IMR-90 (cell line): ENCODE data around the gene AGFG1.

ENCODE experiments used
- BHLHE40 ChIP-seq: fragments of 150-350 bp; IDR thresholded peaks from 2 replicates; pipeline ENCODE4 v1.6.1; 2016; ENCODE audit warnings: mild to moderate bottlenecking, low read depth, low read length
- CEBPB ChIP-seq: IDR thresholded peaks from 2 replicates; pipeline ENCODE4 v1.6.1; 2012; ENCODE audit warnings: low read depth, low read length, improper control_type of control experiment
- CHD1 ChIP-seq: IDR thresholded peaks from 2 replicates; pipeline ENCODE4 v1.6.1; 2012; ENCODE audit warnings: low read depth, low read length, improper control_type of control experiment
- CTCF ChIP-seq: conservative IDR thresholded peaks from 2 replicates; pipeline ENCODE4 v1.5.1; 2012; ENCODE audit warnings: mild to moderate bottlenecking, low read depth, low read length, improper control_type of control experiment
- FOS ChIP-seq: fragments of 150-350 bp; IDR thresholded peaks from 2 replicates; pipeline ENCODE4 v1.6.1; 2016; ENCODE audit warnings: low read depth, low read length
- MAZ ChIP-seq: IDR thresholded peaks from 2 replicates; pipeline ENCODE4 v1.6.1; 2012; ENCODE audit warnings: low read depth, mild to moderate bottlenecking, low read length, improper control_type of control experiment, moderate library complexity, borderline replicate concordance
- MXI1 ChIP-seq: IDR thresholded peaks from 2 replicates; pipeline ENCODE4 v1.6.1; 2012; ENCODE audit warnings: low read depth, mild to moderate bottlenecking, low read length, moderate library complexity, borderline replicate concordance
- POLR2A ChIP-seq: IDR thresholded peaks from 2 replicates; pipeline ENCODE4 v1.6.1; 2012; ENCODE audit warnings: mild to moderate bottlenecking, low read depth, low read length
- RAD21 ChIP-seq: IDR thresholded peaks from 2 replicates; pipeline ENCODE4 v1.6.1; 2012; ENCODE audit warnings: low read length, improper control_type of control experiment
- RCOR1 ChIP-seq: IDR thresholded peaks from 2 replicates; pipeline ENCODE4 v1.6.1; 2012; ENCODE audit warnings: mild to moderate bottlenecking, low read length, improper control_type of control experiment; ENCODE audit not compliant: insufficient replicate concordance
- RFX5 ChIP-seq: IDR thresholded peaks from 2 replicates; pipeline ENCODE4 v1.8.0; 2012; ENCODE audit warnings: low read depth, mild to moderate bottlenecking, low read length, moderate library complexity
- TF ChIP-seq, protein P1 (sequence below): fragments of 150-350 bp; IDR thresholded peaks from 2 replicates; pipeline ENCODE4 v1.6.1; 2016; ENCODE audit warnings: low read depth, mild to moderate bottlenecking, low read length, moderate library complexity, borderline replicate concordance
- TF ChIP-seq, protein P2 (sequence below): fragments of 150-350 bp; IDR thresholded peaks from 2 replicates; pipeline ENCODE4 v1.6.1; 2017; ENCODE audit warnings: mild to moderate bottlenecking, antibody characterized with exemption, low read length, low read depth

DNA sequence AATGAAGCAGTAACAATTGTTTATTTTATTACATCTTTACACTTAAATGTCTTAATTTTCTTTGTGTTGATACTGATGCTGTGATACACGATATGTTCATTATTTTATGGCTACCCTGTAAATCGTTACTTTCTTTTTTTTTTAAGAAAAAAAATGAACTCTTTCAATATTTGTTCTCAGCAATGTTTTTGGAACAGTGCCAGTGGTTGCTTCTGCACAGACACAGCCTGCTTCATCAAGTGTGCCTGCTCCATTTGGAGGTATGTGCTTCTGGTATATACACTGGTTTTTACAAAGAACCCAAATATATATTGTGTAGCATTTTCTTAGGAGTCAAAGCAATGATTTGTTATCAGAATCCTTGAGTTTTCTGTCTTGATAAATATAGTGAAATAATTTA lies 64.5 kb downstream of the AGFG1 start:
- TF ChIP-seq MXI1 (no peak), CTCF (no peak), RCOR1 (no peak), CEBPB (no peak), POLR2A (no peak), RAD21 (no peak), BHLHE40 (no peak), RFX5 (no peak), FOS (no peak), MAZ (no peak), CHD1 (no peak)
- TF ChIP-seq, protein P1, sequence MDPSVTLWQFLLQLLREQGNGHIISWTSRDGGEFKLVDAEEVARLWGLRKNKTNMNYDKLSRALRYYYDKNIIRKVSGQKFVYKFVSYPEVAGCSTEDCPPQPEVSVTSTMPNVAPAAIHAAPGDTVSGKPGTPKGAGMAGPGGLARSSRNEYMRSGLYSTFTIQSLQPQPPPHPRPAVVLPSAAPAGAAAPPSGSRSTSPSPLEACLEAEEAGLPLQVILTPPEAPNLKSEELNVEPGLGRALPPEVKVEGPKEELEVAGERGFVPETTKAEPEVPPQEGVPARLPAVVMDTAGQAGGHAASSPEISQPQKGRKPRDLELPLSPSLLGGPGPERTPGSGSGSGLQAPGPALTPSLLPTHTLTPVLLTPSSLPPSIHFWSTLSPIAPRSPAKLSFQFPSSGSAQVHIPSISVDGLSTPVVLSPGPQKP: no peak
- TF ChIP-seq, protein P2, sequence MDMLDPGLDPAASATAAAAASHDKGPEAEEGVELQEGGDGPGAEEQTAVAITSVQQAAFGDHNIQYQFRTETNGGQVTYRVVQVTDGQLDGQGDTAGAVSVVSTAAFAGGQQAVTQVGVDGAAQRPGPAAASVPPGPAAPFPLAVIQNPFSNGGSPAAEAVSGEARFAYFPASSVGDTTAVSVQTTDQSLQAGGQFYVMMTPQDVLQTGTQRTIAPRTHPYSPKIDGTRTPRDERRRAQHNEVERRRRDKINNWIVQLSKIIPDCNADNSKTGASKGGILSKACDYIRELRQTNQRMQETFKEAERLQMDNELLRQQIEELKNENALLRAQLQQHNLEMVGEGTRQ: no peak
